CD4-positive, alpha-beta memory T cell (primary cell): ENCODE data around the gene ZNF76. TPM values are rescaled to one million over a fixed set of nuclear protein-coding genes. Genes with fewer than 3 reads are reported as not detected.

Experiments
- CTCF ChIA-PET: fragments of 350-600 bp; sonication (Branson Sonifier 250); formaldehyde crosslinking; loops from one replicate; lab custom pipeline; 2021; ENCODE audit warnings: inconsistent platforms; ENCODE audit not compliant: partially characterized antibody; lab: Charles Lee
- POLR2A ChIA-PET: fragments of 350-600 bp; sonication (Branson Sonifier 250); formaldehyde crosslinking; loops from one replicate; lab custom pipeline; 2021; ENCODE audit not compliant: partially characterized antibody; lab: Charles Lee
- DNase-seq, 5 donors: peaks; one replicate each; pipeline versions ENCODE4 v3.0.0 to v3.0.0-alpha.2; 2020 to 2022; ENCODE audit warnings: mixed read lengths in 1 of 5
- H3K27ac ChIP-seq: one replicate; pipeline ENCODE4 v1.7.0; 2013; ENCODE audit warnings: low read depth, low read length
- H3K27me3 ChIP-seq: 2 replicates; pipeline ENCODE4 v1.7.0; 2013; ENCODE audit warnings: mild to moderate bottlenecking, low read length, moderate library complexity; ENCODE audit not compliant: insufficient read depth
- H3K36me3 ChIP-seq: 2 replicates; pipeline ENCODE4 v1.7.0; 2013; ENCODE audit warnings: mild to moderate bottlenecking, low read length, moderate library complexity; ENCODE audit not compliant: insufficient read depth
- H3K4me1 ChIP-seq: 2 replicates; pipeline ENCODE4 v1.7.0; 2013; ENCODE audit warnings: mild to moderate bottlenecking, low read length, moderate library complexity; ENCODE audit not compliant: insufficient read depth
- H3K4me3 ChIP-seq, 2 donors: one replicate each; pipeline ENCODE4 v1.7.0; 2013; ENCODE audit warnings: low read length in 2 of 2, mild to moderate bottlenecking in 1 of 2
- H3K9me3 ChIP-seq, 2 donors: one replicate each; pipeline ENCODE4 v1.7.0; 2013; ENCODE audit warnings: low read length in 2 of 2, control low read depth in 1 of 2; ENCODE audit not compliant: control insufficient read depth in 1 of 2
- H3K27ac Mint-ChIP-seq, 7 donors: one replicate each; pipeline ENCODE4 v1.8.0; 2020 to 2021; ENCODE audit warnings: mixed read lengths in 7 of 7, mild to moderate bottlenecking in 6 of 7, inconsistent platforms in 3 of 7, moderate library complexity in 3 of 7
- H3K27me3 Mint-ChIP-seq, 2 donors: one replicate each; pipeline ENCODE4 v1.8.0; 2020 to 2021; ENCODE audit warnings: mixed read lengths in 2 of 2
- H3K36me3 Mint-ChIP-seq, 2 donors: one replicate each; pipeline ENCODE4 v1.8.0; 2020 to 2021; ENCODE audit warnings: mixed read lengths in 2 of 2, inconsistent platforms in 1 of 2, mild to moderate bottlenecking in 1 of 2
- H3K4me1 Mint-ChIP-seq, 4 donors: one replicate each; pipeline ENCODE4 v1.8.0; 2020 to 2021; ENCODE audit warnings: mixed read lengths in 4 of 4, mild to moderate bottlenecking in 1 of 4
- H3K4me3 Mint-ChIP-seq, 8 donors: one replicate each; pipeline ENCODE4 v1.8.0; 2020 to 2021; ENCODE audit warnings: mixed read lengths in 8 of 8, mild to moderate bottlenecking in 7 of 8, moderate library complexity in 6 of 8, inconsistent platforms in 3 of 8
- H3K9me3 Mint-ChIP-seq, 8 donors: one replicate each; pipeline ENCODE4 v1.8.0; 2020 to 2021; ENCODE audit warnings: mixed read lengths in 8 of 8, mild to moderate bottlenecking in 5 of 8, inconsistent platforms in 3 of 8, moderate library complexity in 1 of 8
- intact Hi-C: fragments of 100-400 bp; cut with micrococcal nuclease; formaldehyde crosslinking; loops from one replicate; pipeline ENCODE4 v1.15.1; 2023
- polyA plus RNA-seq, 2 donors: library from polyadenylated mRNA; unstranded; fragments of 300-500 nt; fragmentation: Illumina TruSeq; gene quantifications; one replicate each; pipeline ENCODE4 v1.2.3, GENCODE V29; 2021
- total RNA-seq, 2 experiments: library from RNA; stranded (reverse); gene quantifications; one replicate each; pipeline ENCODE4 v1.2.3, GENCODE V29; 2021

ZNF76 gene
- total and polyA plus RNA-seq, 4 experiments from 2014 or later: 26.3 to 106 (median 64.5) TPM

DNA sequence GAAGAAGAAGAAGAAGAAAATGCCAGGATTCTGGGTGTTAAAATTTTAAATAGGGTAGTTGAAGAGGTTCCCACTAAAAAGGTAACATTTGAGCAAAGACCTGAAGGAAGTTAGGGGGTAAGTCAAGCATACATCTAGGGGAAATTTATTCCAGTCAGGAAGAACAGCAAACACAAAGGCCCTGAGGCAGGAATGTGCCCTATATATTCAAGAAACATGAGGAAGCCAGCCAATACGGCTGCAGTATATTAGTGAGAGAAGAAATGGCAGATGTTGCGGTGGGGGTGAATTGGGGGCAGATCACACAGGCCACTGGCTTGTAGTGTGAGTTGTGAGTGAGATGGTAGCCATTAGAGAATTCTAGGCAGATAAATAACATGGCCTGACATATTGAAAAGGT, 6.0 kb downstream of the ZNF76 start:
- POLR2A ChIA-PET: no interaction called here
- intact Hi-C loops: no loop called here
- CTCF ChIA-PET: interaction anchor here (1.4 kb wide), 1 partner anchor 63 kb away, joined by 4 read pairs; no protein-coding TSS in a partner anchor

DNA sequence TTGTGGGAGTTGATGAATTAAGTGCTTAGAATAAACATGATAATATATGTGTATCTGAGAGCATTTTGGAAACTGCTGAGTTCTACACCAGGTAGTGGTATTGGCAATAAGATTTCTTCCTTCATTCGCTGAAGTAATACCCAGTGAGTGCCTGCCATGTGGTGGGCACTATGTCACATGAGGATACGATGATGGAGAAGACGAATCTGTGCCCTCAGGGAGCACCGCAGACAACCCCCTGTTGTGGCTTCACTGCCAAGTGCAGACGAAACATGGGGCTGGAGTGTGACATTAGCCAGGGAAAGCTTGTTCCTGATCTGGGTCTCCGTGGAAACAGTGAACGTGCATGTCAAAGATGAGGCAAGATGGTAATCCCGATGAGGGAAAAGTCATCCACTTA, 7.9 kb downstream of the ZNF76 start:
- peaks cover 22% of the 10 kb centered on the region for H3K4me1 ChIP-seq
- H3K27me3 ChIP-seq: no peaks in the 10 kb centered on the region
- no peak overlapping the region for H3K27ac ChIP-seq
- ChIA-PET POLR2A (interaction anchor here (2.6 kb wide), 1 partner anchor 8 kb away, joined by 13 read pairs; the partner anchor contains the start of gene ZNF76), CTCF (interaction anchor here (1.4 to 2.0 kb wide), 2 partner anchors 9 to 27 kb away, joined by 4 to 6 read pairs; partner anchors contain the start of gene ZNF76)
- Mint-ChIP-seq H3K27ac (peak overlapping the region in 3 of 7 donors; percentile 9 to 60 (median 29)), H3K9me3 (no peaks in the 10 kb centered on the region), H3K4me3 (no peak overlapping the region), H3K4me1 (peaks cover 26 to 39% (median 35%) of the 10 kb centered on the region in 4 donors), H3K27me3 (no peaks in the 10 kb centered on the region), H3K36me3 (peaks cover 4 to 12% of the 10 kb centered on the region in 2 donors)
- no peaks in the 10 kb centered on the region for H3K9me3 ChIP-seq
- DNase-seq: no peak
- H3K36me3 ChIP-seq: no peaks in the 10 kb centered on the region
- intact Hi-C loops: no loop called here
- no peak overlapping the region for H3K4me3 ChIP-seq

More for the DNA sequence above, 6.0 kb downstream of the ZNF76 start:
- no peaks in the 10 kb centered on the region for H3K36me3 ChIP-seq
- no peaks in the 10 kb centered on the region for H3K9me3 ChIP-seq
- DNase-seq: no peak
- Mint-ChIP-seq H3K27ac (peak overlapping the region in 2 of 7 donors; percentile 1 to 10), H3K4me1 (peaks cover 36 to 56% (median 49%) of the 10 kb centered on the region in 4 donors), H3K4me3 (no peak overlapping the region), H3K9me3 (no peaks in the 10 kb centered on the region), H3K36me3 (peaks cover 4 to 10% of the 10 kb centered on the region in 2 donors), H3K27me3 (no peaks in the 10 kb centered on the region)
- H3K4me1 ChIP-seq: peaks cover 40% of the 10 kb centered on the region
- no peak overlapping the region for H3K4me3 ChIP-seq
- no peaks in the 10 kb centered on the region for H3K27me3 ChIP-seq
- H3K27ac ChIP-seq: no peak overlapping the region

DNA sequence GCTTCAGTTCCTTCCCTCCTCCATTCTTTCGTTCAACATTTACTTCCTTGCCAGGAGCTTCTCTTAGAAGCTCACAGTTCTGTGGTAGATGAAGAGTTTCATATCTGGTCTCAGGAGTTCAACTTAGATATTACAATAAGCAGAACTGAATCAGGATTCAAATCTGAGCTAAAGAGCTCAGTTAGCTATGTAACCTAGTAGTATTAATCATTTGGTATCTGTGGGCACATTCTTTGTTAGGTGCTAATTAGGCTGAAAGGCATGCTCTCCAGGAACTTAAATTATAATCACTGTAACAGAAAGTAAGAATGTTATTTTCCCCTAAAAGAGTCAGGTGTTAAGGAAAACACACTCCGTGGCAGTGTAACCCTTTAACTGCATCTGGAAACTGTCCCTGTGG, 8.4 kb downstream of the ZNF76 start:
- no peaks in the 10 kb centered on the region for H3K27me3 Mint-ChIP-seq
- no peak for DNase-seq
- Histone ChIP-seq H3K27ac (no peak overlapping the region), H3K4me3 (no peak overlapping the region), H3K4me1 (peaks cover 18% of the 10 kb centered on the region), H3K36me3 (no peaks in the 10 kb centered on the region), H3K9me3 (no peaks in the 10 kb centered on the region), H3K27me3 (no peaks in the 10 kb centered on the region)
- H3K27ac Mint-ChIP-seq: peak overlapping the region in 3 of 7 donors; percentile 21 to 60 (median 29)
- H3K4me1 Mint-ChIP-seq: peaks cover 21 to 34% (median 30%) of the 10 kb centered on the region in 4 donors
- no peak overlapping the region for H3K4me3 Mint-ChIP-seq
- intact Hi-C loops: no loop called here
- no peaks in the 10 kb centered on the region for H3K9me3 Mint-ChIP-seq
- ChIA-PET CTCF (interaction anchor here (1.4 to 2.0 kb wide), 2 partner anchors 9 to 28 kb away, joined by 4 to 6 read pairs; partner anchors contain the start of gene ZNF76), POLR2A (interaction anchor here (2.6 kb wide), 1 partner anchor 9 kb away, joined by 13 read pairs; the partner anchor contains the start of gene ZNF76)
- H3K36me3 Mint-ChIP-seq: peaks cover 4 to 12% of the 10 kb centered on the region in 2 donors

DNA sequence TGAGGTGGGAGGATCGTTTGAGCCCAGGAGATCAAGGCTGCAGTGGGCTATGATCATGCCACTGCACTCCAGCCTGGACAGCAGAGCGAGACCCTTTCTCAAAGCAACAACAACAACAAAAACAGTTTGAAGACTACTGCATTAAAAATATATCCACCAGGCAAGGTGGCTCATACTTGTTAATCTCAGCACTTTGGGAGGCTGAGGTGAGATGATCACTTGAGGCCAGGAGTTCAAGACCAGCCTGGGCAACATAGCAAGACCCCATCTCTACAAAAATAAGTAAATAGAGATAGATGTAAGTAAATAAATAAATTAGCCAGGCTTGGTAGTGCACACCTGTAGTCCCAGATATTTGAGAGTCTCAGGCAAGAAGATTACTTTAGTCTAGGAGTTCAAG, 12.5 kb downstream of the ZNF76 start:
- Histone ChIP-seq H3K27ac (no peak overlapping the region), H3K36me3 (no peaks in the 10 kb centered on the region), H3K9me3 (no peaks in the 10 kb centered on the region), H3K4me3 (no peak overlapping the region), H3K4me1 (no peaks in the 10 kb centered on the region), H3K27me3 (no peaks in the 10 kb centered on the region)
- no peak overlapping the region for H3K4me3 Mint-ChIP-seq
- H3K4me1 Mint-ChIP-seq: peaks cover 13 to 19% (median 16%) of the 10 kb centered on the region in 4 donors
- no peaks in the 10 kb centered on the region for H3K27me3 Mint-ChIP-seq
- CTCF ChIA-PET: no interaction called here
- intact Hi-C loops: no loop called here
- peak overlapping the region in 1 of 7 donors; percentile 12 for H3K27ac Mint-ChIP-seq
- peaks cover 4 to 12% of the 10 kb centered on the region in 2 donors for H3K36me3 Mint-ChIP-seq
- no peaks in the 10 kb centered on the region for H3K9me3 Mint-ChIP-seq
- POLR2A ChIA-PET: no interaction called here
- no peak for DNase-seq

DNA sequence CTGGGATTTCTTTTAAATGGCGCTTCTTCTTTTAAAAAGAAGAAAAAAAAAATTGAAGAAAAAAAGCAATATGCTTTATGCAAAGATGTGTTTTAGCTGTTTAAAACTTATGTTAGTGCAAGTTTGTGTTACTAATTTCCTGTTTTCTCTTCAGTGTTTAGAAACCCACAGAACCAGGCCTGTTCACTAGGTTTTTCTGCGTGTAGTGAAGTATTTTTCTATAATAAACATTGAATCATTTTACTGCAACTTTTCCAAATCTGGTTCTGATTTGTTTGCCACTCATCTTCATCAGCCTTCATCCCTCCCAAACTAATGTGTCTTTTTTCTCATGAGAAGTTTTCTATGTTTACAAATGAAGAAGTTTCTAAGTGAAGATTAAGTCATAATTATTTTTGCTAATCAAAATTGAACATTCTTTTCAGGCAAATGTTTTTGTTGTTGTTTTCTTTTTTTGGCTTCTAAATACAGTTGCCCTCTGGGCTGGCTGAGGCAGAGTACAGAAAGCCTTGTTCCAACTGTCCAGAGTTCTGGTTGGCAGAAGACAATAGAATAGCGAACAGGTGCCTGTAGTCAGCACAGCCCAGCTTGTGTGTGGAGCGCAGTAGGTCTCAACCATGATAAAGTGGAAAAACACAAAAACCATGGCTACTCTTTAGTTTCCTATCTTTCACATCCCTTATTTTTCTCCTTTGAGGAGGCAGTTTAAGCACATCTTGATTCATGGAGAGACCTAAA, 14.5 kb downstream of the ZNF76 start:
- Histone ChIP-seq H3K27me3 (no peaks in the 10 kb centered on the region), H3K36me3 (no peaks in the 10 kb centered on the region), H3K4me3 (no peak overlapping the region), H3K9me3 (no peaks in the 10 kb centered on the region), H3K27ac (no peak overlapping the region), H3K4me1 (no peaks in the 10 kb centered on the region)
- Mint-ChIP-seq H3K27me3 (no peaks in the 10 kb centered on the region), H3K4me3 (no peak overlapping the region), H3K36me3 (peaks cover 6 to 11% of the 10 kb centered on the region in 2 donors), H3K4me1 (peaks cover 12 to 20% (median 14%) of the 10 kb centered on the region in 4 donors), H3K27ac (peak overlapping the region in 2 of 7 donors; percentile 5 to 18), H3K9me3 (no peaks in the 10 kb centered on the region)
- ChIA-PET CTCF (interaction anchor here (0.7 kb wide), 1 partner anchor 25 kb away, joined by 3 read pairs; no protein-coding TSS in a partner anchor), POLR2A (no interaction called here)
- intact Hi-C loops: no loop called here
- DNase-seq: no peak

DNA sequence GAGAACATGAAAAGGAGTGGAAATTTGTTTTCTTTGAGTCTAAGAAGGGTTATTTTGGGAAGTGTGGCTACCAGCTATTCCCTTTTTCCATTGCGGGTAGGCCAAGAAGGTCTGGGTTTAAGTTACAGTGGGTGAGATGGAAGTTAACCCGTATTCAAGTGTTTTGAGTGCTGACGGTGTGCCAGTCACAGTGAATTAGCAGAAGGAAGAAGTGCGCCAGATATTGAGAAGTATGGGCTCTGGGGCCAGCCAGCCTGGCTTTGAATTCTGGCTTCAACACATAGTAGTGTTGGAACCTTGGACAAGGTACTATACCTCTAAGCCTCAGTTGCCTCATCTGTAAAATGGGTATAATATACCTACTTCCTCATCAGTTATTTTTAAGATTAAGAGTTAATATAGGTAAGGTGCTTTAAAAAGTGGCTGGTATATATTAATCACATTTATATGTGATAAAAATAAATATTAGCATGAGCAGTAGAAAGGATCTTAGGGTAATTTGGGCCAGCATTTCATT, 16.3 kb downstream of the ZNF76 start:
- intact Hi-C loops: no loop called here
- no peak overlapping the region for H3K4me3 Mint-ChIP-seq
- Histone ChIP-seq H3K4me1 (no peaks in the 10 kb centered on the region), H3K27ac (no peak overlapping the region), H3K27me3 (no peaks in the 10 kb centered on the region), H3K36me3 (peaks cover under 1% of the 10 kb centered on the region), H3K4me3 (no peak overlapping the region), H3K9me3 (no peaks in the 10 kb centered on the region)
- peak overlapping the region in 1 of 7 donors; percentile 49 for H3K27ac Mint-ChIP-seq
- no peaks in the 10 kb centered on the region for H3K9me3 Mint-ChIP-seq
- H3K27me3 Mint-ChIP-seq: no peaks in the 10 kb centered on the region
- peaks cover 6 to 9% of the 10 kb centered on the region in 2 donors for H3K36me3 Mint-ChIP-seq
- ChIA-PET CTCF (no interaction called here), POLR2A (no interaction called here)
- no peak for DNase-seq
- peaks cover 13 to 14% (median 14%) of the 10 kb centered on the region in 4 donors for H3K4me1 Mint-ChIP-seq

DNA sequence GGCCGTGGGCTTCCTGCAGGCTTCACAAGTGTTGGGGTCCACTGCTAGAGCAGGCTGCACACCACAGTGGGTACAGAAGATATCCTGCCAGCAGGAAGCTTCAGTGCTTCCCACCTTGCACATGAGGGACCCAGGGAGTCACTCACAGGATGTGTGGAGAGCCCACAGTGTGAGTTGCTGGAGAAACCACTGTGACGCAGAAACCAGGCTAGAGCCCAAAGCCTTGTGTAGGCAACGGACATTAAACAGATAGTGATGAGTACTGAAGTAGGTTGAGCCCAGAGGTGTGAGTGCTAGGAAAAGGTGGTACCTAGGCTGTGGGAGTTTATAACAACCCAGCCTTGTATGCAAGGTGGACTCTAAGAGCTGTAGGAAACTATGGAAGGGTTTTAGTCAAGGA, 19.2 kb downstream of the ZNF76 start:
- Mint-ChIP-seq H3K4me1 (peaks cover 12 to 14% (median 13%) of the 10 kb centered on the region in 4 donors), H3K4me3 (no peak overlapping the region), H3K27ac (peak overlapping the region in 4 of 7 donors; percentile 3 to 79 (median 54)), H3K27me3 (no peaks in the 10 kb centered on the region), H3K9me3 (no peaks in the 10 kb centered on the region), H3K36me3 (peaks cover 29 to 30% of the 10 kb centered on the region in 2 donors)
- no peak for DNase-seq
- H3K36me3 ChIP-seq: peaks cover 26% of the 10 kb centered on the region
- no peaks in the 10 kb centered on the region for H3K9me3 ChIP-seq
- H3K4me3 ChIP-seq: no peak overlapping the region
- H3K27ac ChIP-seq: no peak overlapping the region
- intact Hi-C loops: no loop called here
- H3K27me3 ChIP-seq: no peaks in the 10 kb centered on the region
- H3K4me1 ChIP-seq: no peaks in the 10 kb centered on the region
- POLR2A ChIA-PET: no interaction called here
- CTCF ChIA-PET: interaction anchor here (0.9 to 2.6 kb wide), 3 partner anchors 20 to 113 kb away, joined by 3 to 11 read pairs (median 4); no protein-coding TSS in a partner anchor
